Kidney glomerular epithelial cell (primary cell): Measurements from ENCODE around the gene LPP.

Source experiments
- DNase-seq: peaks from one replicate; lab custom pipeline; 2025; lab: John Stamatoyannopoulos, UW

The LPP gene

GRCh38 chr3:188248036-188248561 is 94.1 kb downstream of the LPP start:
- no peak for DNase-seq

DNA sequence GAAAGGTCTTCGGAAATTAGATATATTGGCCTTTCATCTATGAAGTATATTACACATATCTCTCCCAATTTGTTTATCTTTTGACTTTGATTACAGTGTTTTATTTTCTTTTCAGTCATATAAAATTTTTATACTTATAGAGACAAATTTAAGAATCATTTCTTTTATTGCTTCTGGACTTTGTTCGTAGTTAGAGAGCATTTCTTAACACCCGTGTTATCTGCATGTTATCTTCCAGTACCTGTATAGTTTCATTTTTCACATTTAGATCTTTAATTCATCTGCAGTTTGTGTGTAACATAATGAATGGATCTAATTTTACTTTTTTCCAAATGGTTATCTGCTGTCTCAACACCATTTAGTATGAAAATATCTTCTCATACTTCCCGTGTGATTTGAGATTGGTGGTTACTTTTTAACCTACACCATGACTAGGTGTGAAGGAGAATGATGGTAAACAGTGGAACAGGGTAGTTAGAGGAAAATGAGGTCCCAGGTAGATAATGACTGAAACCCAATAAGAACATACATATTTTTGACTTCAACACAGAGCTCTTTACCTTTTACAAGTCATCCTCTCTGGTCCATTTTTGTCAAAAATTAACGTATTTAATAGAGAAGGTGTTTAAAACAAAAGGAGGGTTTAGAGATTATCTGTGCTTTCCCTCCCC is 99.3 kb downstream of the LPP start:
- no peak for DNase-seq

- DNase-seq, result no peak
These were observed 100.0 kb downstream of the LPP start for GRCh38 chr3:188253800-188254452.

DNA sequence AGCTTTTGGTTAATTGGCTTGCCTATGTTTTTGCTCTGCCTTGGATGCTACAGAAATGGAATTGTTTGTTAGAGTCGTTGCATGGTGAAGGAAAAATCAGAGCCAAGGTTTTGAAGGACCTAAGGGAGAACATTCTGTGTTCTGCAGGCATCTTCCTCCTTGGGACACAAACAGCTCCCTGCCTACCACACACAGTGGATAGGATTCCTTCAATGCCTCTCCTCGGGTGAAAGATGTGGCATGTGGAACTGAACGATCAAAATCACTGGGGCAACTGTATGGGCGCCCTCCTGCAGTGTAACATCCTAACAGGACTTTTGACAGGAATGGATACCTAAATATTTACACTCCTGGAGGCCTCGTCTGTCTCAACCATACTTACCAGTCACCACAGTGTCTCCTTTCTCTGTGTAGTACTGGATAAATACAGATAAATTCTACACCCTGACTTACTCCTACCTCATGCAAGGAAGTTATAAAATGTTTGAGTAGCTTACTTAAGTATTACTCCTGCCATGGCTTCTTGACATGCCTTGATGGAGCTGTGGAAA is 100.6 kb downstream of the LPP start:
- DNase-seq, result no peak

GRCh38 chr3:188255190-188255589 is 101.2 kb downstream of the LPP start:
- DNase-seq, result no peak

DNA sequence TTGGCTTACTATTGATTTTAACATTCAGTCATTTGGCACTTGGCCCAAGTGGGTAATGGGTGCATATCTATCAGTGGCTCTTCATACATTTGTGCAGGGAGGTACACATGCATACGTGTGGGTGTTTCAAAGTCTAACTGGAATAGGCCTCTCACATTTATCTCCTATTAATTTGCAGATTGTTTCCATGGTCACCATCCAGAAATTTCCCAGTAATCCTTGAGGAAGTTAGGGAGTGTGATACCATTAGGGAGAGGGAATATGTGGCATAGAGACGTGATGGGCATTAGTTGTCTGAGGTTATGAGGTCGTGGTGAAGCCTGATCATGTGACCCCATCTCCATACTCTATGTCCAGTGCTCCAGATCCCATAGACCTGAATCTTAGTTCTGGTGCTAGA is 102.8 kb downstream of the LPP start:
- no peak for DNase-seq

- DNase-seq, result no peak
These were observed 103.5 kb downstream of the LPP start for GRCh38 chr3:188257384-188258026.

DNA sequence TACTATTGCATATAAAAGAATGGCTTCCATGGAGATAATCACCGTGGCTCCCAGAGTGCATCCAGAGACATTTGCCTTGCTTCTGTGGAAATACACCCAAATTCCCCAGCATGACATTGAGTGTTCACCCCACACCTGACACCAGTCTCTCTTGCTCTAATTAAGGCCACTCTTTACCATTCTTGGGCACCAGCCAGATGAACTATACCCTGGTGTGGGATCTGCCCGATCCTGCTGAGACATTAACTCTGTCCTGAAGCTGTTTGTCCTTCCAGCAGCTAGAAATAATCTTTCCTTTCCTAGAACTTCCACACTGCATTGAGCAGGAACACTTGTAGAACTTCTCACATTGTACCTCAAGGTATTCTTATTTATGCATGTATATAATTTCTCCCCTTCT is 105.2 kb downstream of the LPP start:
- DNase-seq, result no peak

GRCh38 chr3:188259596-188259995 is 105.6 kb downstream of the LPP start:
- DNase-seq, result no peak

- no peak for DNase-seq
These were observed 107.1 kb downstream of the LPP start for GRCh38 chr3:188261011-188261410.

GRCh38 chr3:188262488-188262887 is 108.5 kb downstream of the LPP start:
- DNase-seq, result no peak

DNA sequence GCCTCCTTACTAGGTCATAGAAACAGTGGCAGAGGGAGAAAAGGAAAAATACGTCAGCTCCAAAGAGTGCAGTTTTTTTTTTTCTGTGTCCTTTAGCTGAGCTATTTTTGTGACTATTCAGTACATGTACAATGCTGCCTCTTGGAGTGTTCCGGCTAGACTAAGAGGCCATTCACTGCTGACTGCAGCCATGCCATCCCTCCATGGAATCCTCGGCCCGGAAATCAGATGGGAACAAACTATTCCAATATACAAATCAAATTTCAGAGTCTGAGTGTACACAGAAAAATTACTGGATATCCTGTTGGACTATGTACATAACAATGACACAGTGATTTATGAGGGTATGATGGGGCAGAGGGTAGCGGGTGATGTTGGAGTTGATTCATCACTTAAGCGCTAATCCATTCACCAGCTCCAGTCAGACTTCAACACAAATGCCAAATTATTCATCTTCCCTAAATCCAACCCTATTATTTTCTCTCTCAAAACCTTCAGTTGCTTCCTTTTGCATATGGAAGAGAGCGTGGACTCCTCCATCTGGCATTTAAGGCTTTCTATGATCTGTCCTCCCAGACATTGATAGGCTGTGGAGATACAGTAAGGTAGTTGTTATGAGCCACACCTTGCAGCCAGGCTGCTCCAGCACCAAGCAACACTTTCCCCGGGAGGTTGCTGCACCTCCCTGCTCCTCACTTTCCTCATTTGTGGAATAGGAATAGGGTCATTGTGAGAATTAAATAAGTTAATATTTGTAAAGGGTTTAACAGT is 109.1 kb downstream of the LPP start:
- DNase-seq, result peak; percentile 59

DNA sequence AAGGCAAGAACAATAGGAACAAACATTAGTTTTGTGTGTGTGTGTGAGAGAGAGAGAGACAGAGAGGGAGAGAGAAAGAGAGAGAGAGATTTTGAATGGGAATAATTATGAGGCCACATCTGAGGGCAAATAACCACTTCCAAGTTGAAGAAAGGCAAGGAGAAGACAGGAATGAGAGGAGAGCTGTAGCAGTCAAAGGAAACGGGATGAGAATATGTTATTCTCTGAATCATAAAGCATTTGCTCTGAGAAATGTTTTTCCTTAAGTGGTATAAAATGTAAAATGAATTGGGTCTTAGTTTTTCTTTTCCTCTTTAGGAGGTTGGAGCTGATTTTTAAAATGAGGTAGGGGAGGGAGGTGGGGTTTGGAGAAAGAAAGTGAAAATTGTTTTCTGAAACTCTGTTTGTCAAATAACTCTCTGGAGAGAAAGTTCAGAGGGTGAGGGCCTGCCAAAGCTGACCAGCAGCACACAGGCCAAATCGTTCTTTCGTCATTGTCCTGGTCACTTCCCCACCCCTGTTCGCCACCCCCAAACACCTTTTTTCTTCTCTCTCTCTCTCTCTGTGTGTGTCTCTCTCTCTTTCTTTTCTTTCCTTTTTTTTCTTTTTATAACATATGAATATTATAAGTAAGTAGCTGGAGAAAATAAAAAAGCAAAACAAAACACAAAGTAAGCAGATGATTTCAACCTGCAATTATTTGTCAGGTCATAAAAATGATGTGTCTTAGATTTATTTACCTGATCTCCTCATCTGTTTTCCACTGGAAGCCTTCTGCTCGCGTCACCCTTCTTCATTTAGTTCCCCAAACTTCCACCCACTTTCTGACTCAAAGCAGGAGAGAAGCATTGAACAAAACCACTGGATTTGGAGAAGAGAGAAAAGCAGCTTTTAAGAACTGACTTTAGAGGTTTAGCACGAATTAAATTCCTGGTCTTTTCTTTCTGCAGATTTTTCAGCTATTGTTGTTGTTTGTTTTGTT is 110.6 kb downstream of the LPP start:
- peak; percentile 41 for DNase-seq

- peak; percentile 79 for DNase-seq
These were observed 112.8 kb downstream of the LPP start for GRCh38 chr3:188266562-188267274.

DNA sequence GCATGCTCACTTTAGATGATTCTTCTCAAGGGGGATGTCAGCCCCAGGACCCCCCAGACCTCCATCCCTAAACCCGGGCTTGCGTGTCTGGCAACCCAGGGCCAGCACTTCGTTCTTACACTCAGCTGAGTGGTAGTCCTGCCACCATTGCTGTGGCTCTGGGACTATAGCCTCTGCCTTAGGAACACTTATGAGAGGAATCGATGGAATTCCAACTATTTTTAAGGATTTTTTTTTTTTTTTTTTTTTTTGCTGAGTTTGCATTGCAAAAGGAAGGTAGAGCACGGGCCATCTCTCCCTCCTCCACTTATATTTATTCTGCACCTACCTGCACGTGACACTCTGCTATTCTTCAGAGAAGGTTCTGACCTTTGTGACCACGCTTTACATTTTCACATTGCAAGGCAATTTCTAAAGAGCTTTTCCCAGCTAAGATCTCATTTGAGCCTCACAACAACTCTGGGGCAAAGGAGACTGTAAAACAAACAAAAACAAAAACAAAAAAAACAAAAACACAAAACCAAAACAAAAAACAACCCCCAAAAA is 113.9 kb downstream of the LPP start:
- DNase-seq, result no peak

DNA sequence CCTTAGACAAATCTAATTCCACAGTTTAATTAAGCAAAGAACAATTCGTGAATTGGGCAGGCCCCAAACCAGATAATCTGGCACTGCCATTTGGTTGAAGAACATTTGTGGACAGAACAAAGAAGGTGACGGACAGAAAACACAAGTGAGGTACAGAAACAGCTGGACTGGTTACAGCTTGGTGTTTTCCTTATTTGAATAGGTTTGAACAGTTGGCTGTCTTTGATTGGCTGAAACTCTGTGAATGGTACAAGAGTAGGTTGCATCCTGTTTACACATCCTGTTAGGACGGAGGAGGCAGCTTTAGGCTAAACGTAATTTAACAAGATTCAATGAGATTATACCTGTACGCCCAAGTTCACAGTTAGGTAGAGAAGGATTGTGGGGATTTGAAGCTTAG is 114.4 kb downstream of the LPP start:
- no peak for DNase-seq

- no peak for DNase-seq
These were observed 115.1 kb downstream of the LPP start for GRCh38 chr3:188269040-188269439.

DNA sequence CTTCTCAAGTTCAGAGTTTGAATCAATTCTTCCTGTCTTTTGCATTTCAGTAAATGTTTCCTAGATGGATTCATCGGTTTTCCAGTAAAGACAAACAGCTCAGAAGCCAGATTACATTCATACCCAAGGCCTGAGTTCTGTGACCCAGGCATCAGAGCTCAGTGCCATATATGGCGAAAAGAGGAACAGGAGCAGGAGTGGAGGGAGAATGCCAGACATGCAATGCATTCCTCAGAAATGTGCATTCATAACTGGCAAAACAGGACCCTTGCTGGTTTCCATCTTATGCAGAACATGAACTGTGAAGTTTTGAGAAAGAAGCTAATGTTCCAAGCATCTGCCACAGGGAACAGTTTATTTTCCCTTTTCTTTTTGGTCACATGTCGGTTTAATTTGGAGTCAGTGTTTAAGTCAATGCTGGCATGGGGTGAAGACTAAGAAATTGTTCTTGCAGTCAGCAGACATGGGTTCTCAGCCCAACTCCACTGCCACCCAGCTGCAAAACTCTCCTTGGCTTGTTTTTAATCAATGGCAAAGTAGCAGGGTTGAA is 116.5 kb downstream of the LPP start:
- peak; percentile 87 for DNase-seq

GRCh38 chr3:188271226-188271914 is 117.4 kb downstream of the LPP start:
- no peak for DNase-seq
